ENCODE data around the gene ARHGAP44. TPM values are rescaled to one million over a fixed set of nuclear protein-coding genes. Genes with fewer than 3 reads are reported as not detected.

The ARHGAP44 gene
- total and polyA plus RNA-seq, 12 donors, result 4.0 to 10.6 (median 8.4) TPM

- Histone ChIP-seq H3K36me3 (no peaks in the 10 kb centered on the region), H3K4me1 (no peaks in the 10 kb centered on the region), H3K27ac (no peak overlapping the region), H3K27me3 (peaks cover 0 to 29% (median 9%) of the 10 kb centered on the region in 7 donors), H3K9me3 (peaks cover 0 to 35% (median 5%) of the 10 kb centered on the region in 11 donors), H3K4me3 (no peak overlapping the region)
- intact Hi-C loops (cut with DNase I), result loop anchor here in 1 of 10 donors (10.0 kb wide), 1 partner anchor 1886 kb away; no protein-coding TSS in a partner anchor
- ATAC-seq, result no peak
- no peak for TF ChIP-seq CTCF (IDR thresholded peaks at IDR 0.05)
- 86 to 90% methylated on average over 4 of the region's 4 CpGs for WGBS, 2 donors
- DNase-seq, result no peak
These were observed 249.8 kb downstream of the ARHGAP44 start for GRCh38 chr17:13038931-13039665.

Small RNAs within 50 kb of the gene (microRNA-seq; reads per million reads assigned to microRNA genes)
- gene MIR1269B, result 0 reads per million in 2 donors

Other genes with a start within 250 kb of the ARHGAP44 start
- gene MYOCD, start 123.6 kb upstream of the ARHGAP44 start, total RNA-seq, result 100 to 1,000 TPM in 1 of 10 donors, 10 to 100 TPM in 9; 28.7 to 111 (median 48.5) TPM
- 10 to 100 TPM in 1 of 2 donors, 1 to 10 TPM in 1; 7.0 to 13.9 TPM for gene MYOCD, start 123.6 kb upstream of the ARHGAP44 start, polyA plus RNA-seq
- gene ELAC2, start 228.5 kb downstream of the ARHGAP44 start, total RNA-seq, result 10 to 100 TPM; 54.2 to 76.8 (median 64.1) TPM
- gene ELAC2, start 228.5 kb downstream of the ARHGAP44 start, polyA plus RNA-seq, result 10 to 100 TPM; 32.3 to 50.4 TPM

Measured in heart right ventricle (tissue), 16 donors.